K562 (cell line): Measurements from ENCODE around the gene DNAH17. TPM values are rescaled to one million over a fixed set of nuclear protein-coding genes. Genes with fewer than 3 reads are reported as not detected.

ENCODE experiments used
- E2F4 ChIP-seq: sonication (generic); formaldehyde crosslinking; IDR thresholded peaks from 2 replicates; pipeline ENCODE4 v1.8.0; 2022; ENCODE audit warnings: mild to moderate bottlenecking, low read depth, missing genetic modification reagents
- E2F6 ChIP-seq, 2 experiments: IDR thresholded peaks; 2 replicates each; pipeline ENCODE4 v1.6.1; 2011; ENCODE audit warnings: borderline replicate concordance in 1 of 2, control low read depth in 1 of 2, low read depth in 1 of 2, low read length in 1 of 2, mild to moderate bottlenecking in 1 of 2, mixed read lengths in 1 of 2, moderate library complexity in 1 of 2; ENCODE audit not compliant: insufficient read depth in 1 of 2, insufficient read length in 1 of 2, poor library complexity in 1 of 2, severe bottlenecking in 1 of 2; ENCODE audit errors: extremely low read depth in 1 of 2
- E2F8 ChIP-seq: fragments of 450-650 bp; IDR thresholded peaks from 2 replicates; pipeline ENCODE4 v1.7.1; 2018; ENCODE audit warnings: mild to moderate bottlenecking, low read depth; ENCODE audit not compliant: partially characterized antibody
- FOXP1 ChIP-seq: sonication (generic); formaldehyde crosslinking; IDR thresholded peaks from 2 replicates; pipeline ENCODE4 v1.8.0; 2022; ENCODE audit warnings: mild to moderate bottlenecking, missing genetic modification reagents
- HDAC1 ChIP-seq, 2 experiments: fragments of 450-650 bp; IDR thresholded peaks; 2 replicates each; pipeline ENCODE4 v1.6.1; 2016 to 2017; ENCODE audit warnings: inconsistent platforms in 1 of 2, mild to moderate bottlenecking in 1 of 2, moderate library complexity in 1 of 2
- KAT7 ChIP-seq: sonication (generic); formaldehyde crosslinking; IDR thresholded peaks from 2 replicates; pipeline ENCODE4 v1.8.0; 2022; ENCODE audit warnings: missing genetic modification reagents, mild to moderate bottlenecking, borderline replicate concordance
- KDM2B ChIP-seq: fragments of 250-450 bp; sonication (Bioruptor Pico); IDR thresholded peaks from 2 replicates; pipeline ENCODE4 v1.8.0; 2021; ENCODE audit warnings: mild to moderate bottlenecking, moderate library complexity
- LCOR ChIP-seq: sonication (generic); formaldehyde crosslinking; IDR thresholded peaks from 2 replicates; pipeline ENCODE4 v1.8.0; 2022; ENCODE audit warnings: mild to moderate bottlenecking, missing genetic modification reagents
- MEIS2 ChIP-seq: fragments of 450-650 bp; IDR thresholded peaks from 2 replicates; pipeline ENCODE4 v1.6.1; 2014; ENCODE audit warnings: mild to moderate bottlenecking; ENCODE audit not compliant: partially characterized antibody
- MYC ChIP-seq, 2 experiments: fragments of 250-450 bp in 1 of 2; sonication (Bioruptor Pico) in 1 of 2; IDR thresholded peaks; 2 replicates each; pipeline versions ENCODE4 v1.5.1 to v1.6.1; 2012 to 2021; ENCODE audit warnings: low read depth in 2 of 2, borderline replicate concordance in 1 of 2, improper control_type of control experiment in 1 of 2, low read length in 1 of 2, mild to moderate bottlenecking in 1 of 2, moderate library complexity in 1 of 2
- NR3C1 ChIP-seq: sonication (generic); formaldehyde crosslinking; IDR thresholded peaks from 2 replicates; pipeline ENCODE4 v1.8.1; 2022; ENCODE audit warnings: missing genetic modification reagents
- SIN3B ChIP-seq: fragments of 450-650 bp; IDR thresholded peaks from 2 replicates; pipeline ENCODE4 v1.6.1; 2017; ENCODE audit warnings: low read depth, mild to moderate bottlenecking, moderate library complexity
- TBP ChIP-seq: optimal IDR thresholded peaks from 2 replicates; pipeline ENCODE3; 2011; ENCODE audit warnings: low read depth, low read length, improper control_type of control experiment
- ZBTB11 ChIP-seq, 3 experiments: fragments of 200-800 bp in 1 of 3; fragments of 250-450 bp in 1 of 3; fragments of 450-650 bp in 1 of 3; sonication (Bioruptor Pico) in 1 of 3; sonication (Bioruptor generic) in 1 of 3; formaldehyde crosslinking in 1 of 3; IDR thresholded peaks; 2 replicates each; pipeline versions ENCODE4 v1.6.1 to v1.8.0; 2016 to 2022; ENCODE audit warnings: mild to moderate bottlenecking in 2 of 3, missing genetic modification characterization in 2 of 3, missing compliant biosample characterization in 1 of 3, moderate library complexity in 1 of 3
- polyA plus RNA-seq, 8 experiments: library from polyadenylated mRNA; depleted of rRNA in 4 of 8; stranded (reverse) in 5 of 8; unstranded in 3 of 8; fragments of >200 nt; fragmentation: Nextera tagmentation in 2 of 8; fragmentation: Illumina TruSeq in 1 of 8; extraction: Ambion mirVana in 2 of 8; extraction: Trizol in 1 of 8; gene quantifications; 2 replicates each; pipeline versions ENCODE4 v1.2.1 to v1.2.3, GENCODE V29; 2011 to 2014; ENCODE audit warnings: inconsistent platforms in 1 of 8, missing spikeins in 1 of 8
- total RNA-seq, 7 experiments: library from RNA; depleted of rRNA in 6 of 7; stranded (reverse); fragments of >200 nt in 6 of 7; fragmentation: Illumina TruSeq in 2 of 7; extraction: Trizol in 2 of 7; gene quantifications; 2 replicates each; pipeline versions ENCODE4 v1.2.1 to v1.2.3, GENCODE V29; 2011 to 2021; ENCODE audit warnings: low replicate concordance in 1 of 7

The DNAH17 gene
- total and polyA plus RNA-seq, 9 of the 15 experiments (the other 6 are each of a cell fraction or from before 2014, with no cell fraction given): under 0.01 to 0.06 (median 0.03) TPM; not detected in 5

GRCh38 chr17:78378225-78379130 is 198.7 kb downstream of the DNAH17 start, which contains the start of gene PGS1 (continued):
- TF ChIP-seq ZBTB11 (CRISPR knock-in tag; IDR thresholded peaks at IDR 0.05) (peak in 2 of 3 experiments; percentile 62 to 68; a peak in 3 of 6 replicates), E2F6 (IDR thresholded peaks at IDR 0.05; ENCODE audit: borderline replicate concordance in 1 of 2, extremely low read depth in 1 of 2, insufficient read depth in 1 of 2, insufficient read length in 1 of 2, low read depth in 1 of 2, low read length in 1 of 2, poor library complexity in 1 of 2, severe bottlenecking in 1 of 2) (peak in 1 of 2 experiments; percentile 29), KAT7 (CRISPR knock-in tag) (peak; percentile 92; the same call in 1 of the 2 replicates), TBP (peak; percentile 62), MEIS2 (peak; percentile 37), KDM2B (CRISPR knock-in tag) (0 out of 2 replicates have a peak, but pooled peaks have one; percentile 18), FOXP1 (CRISPR knock-in tag) (peak; percentile 90), NR3C1 (CRISPR knock-in tag) (peak; percentile 72; the same call in 1 of the 2 replicates), SIN3B (peak; percentile 97), E2F4 (0 out of 2 replicates have a peak, but pooled peaks have one; percentile 63), MYC (IDR thresholded peaks at IDR 0.05; ENCODE audit: low read depth, low read length) (peak; percentile 56; the same call in 1 of the 2 replicates), MYC (CRISPR knock-in tag; IDR thresholded peaks at IDR 0.05; ENCODE audit: borderline replicate concordance, low read depth) (peak; percentile 64; the same call in 1 of the 2 replicates), LCOR (CRISPR knock-in tag) (peak; percentile 88; the same call in 1 of the 2 replicates), HDAC1 (IDR thresholded peaks at IDR 0.05) (peak in 1 of 2 experiments; percentile 96; a peak in 2 of 4 replicates), E2F8 (peak; percentile 97)
